ENCODE data around the gene KRTCAP2.
A peak's percentile ranks its signal among the peaks of the same experiment; 100 is the strongest.
"Not testable (repeated sequence)": the region's sequence is repeated elsewhere in the genome, so short reads cannot be mapped to it uniquely, and the experiment has no call there.

KRTCAP2 gene

DNA sequence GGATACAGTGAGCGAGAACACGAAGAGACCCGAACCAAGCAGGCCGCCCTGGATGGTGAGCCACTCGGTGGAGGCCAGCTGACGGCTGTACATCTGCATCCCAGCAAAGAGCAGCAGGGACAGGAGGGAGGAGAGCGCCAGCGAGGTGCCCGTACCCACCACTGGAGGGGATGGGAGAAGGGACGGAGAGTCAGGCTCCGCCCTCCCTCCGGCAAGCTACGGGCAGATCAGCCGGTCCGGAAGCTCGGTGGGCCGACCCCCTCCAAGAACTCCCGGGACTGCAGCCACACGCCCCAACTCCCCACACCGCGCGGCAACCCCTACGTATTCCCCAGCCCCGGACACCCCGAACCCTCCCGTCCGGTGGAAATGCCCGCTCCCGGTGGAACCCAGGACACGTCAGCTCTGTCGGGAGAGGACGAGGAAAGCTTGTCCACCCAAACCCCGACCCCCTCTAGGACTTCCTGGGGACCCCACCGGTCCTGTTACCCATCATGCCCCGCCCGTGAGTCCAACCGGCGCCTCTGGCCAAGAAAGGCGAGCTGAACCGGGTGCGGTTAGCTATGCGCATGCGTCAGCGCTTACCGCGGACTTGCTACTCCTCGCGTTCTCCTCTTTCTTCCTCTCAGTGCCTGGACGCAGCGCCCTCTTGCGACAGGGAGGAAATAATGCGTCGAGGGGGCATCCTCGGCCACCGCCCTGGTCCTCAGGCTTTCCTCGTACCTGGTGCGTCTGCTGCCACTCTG lies at the start of gene KRTCAP2:
KRTCAP2 (minus strand) TSS at position 573 of the 746 bp plus-strand sequence; CDS start at position 493, 80 bp downstream.
- peak; percentile 98 for DNase-seq

- not testable (repeated sequence) for DNase-seq
These were observed 47.3 kb upstream of the KRTCAP2 start for GRCh38 chr1:155220211-155220965.

DNA sequence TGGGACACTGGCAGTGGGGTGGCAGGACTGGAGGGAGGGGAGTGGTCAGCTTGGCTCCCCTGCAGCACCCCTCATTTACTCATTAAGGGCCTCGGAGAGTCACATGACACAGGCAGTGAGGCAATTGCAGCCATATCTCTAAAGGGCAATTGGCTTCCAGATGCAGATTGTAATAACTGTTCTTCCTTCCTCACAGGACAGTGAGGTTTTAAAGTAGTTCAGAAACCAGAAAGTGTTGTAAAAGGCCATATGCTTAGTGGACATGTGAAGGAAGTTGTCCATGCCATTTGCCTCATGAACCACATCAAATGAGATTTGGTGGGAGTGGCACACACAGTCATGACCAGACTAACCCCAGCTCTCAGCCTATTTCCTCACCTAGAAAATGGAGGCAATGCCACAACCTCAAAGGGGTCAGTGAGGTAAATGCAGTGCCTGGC lies 46.5 kb upstream of the KRTCAP2 start:
- DNase-seq, result peak; percentile 34

DNA sequence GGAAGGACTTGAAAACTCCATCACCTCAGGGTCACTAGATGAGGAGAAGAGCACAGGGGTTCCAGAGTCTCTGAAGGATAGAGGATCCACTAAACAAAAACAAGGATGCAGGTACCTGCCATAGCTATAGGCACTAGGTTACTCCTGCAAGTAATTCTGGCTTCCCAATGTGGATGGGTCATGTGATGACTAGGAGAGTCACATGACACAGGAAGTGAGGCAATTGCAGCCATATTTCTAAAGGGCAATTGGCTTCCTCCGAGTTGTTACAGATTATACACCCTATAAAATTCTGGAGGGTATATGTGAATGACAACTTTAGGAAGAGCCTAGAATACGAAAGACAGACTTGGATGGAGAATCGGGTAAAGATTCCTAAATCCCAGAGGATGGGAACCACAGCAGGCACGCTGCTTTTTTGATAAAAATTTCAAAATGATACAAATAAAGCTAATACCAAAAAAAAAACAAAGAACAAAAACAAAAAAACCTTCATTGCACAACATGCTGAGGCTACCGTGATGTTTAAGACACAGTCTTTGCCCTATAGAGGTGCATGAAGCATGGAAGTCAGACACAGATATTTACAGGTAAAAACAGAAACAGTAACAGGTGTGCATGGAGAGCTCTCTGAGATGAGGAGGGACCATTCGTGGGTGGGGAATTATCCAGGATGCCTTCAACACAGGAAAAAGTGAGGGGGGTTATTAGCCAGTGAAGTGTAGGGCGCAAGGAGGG lies 45.9 kb upstream of the KRTCAP2 start:
- peak; percentile 55 for DNase-seq

- not testable (repeated sequence) for DNase-seq
These were observed 41.6 kb upstream of the KRTCAP2 start for GRCh38 chr1:155214702-155215101.

- not testable (repeated sequence) for DNase-seq
These were observed 38.9 kb upstream of the KRTCAP2 start for GRCh38 chr1:155212051-155212440.

DNA sequence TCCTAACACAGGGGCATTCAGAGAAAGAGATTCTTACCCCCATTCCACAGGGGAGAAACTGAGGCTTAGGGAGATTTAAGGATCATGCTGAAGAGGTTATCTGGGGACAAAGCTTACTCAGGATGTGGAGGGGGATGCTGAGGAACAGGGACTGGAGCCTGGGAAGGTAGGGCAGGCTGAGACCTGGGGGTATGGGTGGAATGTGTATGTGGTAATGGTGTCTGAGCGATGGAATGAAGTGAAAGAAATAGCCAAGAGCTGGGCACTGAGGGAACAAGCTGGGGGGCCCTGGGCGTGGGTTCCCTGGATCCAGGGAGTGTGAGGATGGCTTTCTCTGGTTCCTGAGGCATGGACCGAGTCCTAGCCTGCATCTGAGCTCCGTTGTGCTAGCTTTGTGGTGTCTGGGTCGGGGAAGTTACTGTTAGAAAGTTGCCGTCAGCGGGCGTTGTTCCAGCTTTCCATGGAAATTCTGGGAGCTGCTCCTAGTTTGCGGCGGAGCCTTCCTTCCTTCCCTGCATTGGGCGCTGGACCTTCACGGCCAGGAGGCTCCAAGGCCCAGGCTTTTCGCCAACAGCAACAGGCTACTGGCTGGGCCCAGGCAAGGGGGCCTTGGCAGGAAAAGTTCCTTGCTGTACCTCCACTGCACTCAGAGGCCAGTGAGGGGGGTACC lies 38.4 kb upstream of the KRTCAP2 start:
- not testable (repeated sequence) for DNase-seq

DNA sequence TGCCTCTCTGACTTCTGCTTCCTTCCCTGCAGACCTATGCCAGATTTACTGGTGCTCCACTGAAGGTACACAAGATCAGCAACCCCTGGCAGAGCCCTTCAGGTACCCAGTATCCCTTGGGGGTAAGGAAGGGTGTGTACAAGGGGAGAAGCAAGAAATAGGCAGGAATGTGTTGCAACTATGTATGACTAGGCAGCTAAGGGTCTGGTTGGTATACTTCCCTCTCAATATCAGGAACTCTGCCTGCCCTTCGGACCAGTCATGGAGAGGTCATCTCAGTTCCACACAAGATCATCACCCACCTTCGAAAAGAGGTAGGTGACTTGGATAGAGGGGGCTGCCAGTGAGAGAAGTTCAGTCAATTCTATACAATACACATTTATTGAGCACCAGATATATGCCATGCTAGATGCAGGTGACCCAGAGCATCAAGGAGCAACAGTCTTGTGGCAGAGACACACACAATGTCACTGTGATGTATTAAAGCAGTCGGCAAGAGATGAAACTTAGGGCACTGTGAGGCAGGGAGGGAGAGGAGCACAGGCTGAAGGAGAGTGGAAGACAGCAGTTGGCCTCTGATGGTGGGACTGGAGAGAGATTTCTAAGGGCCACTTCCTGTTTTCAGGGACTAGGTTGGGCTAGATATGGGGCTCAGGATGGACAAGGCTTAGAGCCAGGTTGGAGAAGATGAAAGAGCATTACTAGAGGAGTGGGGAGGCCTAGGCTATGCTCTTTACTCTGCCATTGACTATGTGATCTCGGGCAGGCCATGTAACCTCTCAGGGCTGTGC lies 37.4 kb upstream of the KRTCAP2 start:
- DNase-seq, result no peak

DNA sequence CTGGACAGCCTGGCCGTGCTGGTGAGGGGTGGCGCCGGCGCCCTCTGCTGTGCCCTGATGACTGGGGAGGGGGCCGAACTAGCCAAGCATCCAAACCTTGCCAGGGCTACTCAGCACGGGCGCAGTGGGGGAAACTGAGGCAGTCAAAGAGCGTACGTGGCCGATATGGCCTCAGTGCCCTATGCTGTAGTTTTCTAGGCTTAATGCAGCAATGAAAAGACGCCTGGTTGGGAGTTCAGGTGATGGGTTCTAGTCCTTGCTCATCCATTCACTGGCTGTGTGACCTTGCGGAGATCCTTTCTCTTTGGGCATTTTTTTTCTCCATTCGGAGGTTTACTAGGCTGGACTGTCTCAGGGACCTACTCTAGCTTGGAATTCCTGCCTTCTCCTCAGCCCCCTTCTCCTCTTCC lies 36.2 kb upstream of the KRTCAP2 start:
- no peak for DNase-seq

DNA sequence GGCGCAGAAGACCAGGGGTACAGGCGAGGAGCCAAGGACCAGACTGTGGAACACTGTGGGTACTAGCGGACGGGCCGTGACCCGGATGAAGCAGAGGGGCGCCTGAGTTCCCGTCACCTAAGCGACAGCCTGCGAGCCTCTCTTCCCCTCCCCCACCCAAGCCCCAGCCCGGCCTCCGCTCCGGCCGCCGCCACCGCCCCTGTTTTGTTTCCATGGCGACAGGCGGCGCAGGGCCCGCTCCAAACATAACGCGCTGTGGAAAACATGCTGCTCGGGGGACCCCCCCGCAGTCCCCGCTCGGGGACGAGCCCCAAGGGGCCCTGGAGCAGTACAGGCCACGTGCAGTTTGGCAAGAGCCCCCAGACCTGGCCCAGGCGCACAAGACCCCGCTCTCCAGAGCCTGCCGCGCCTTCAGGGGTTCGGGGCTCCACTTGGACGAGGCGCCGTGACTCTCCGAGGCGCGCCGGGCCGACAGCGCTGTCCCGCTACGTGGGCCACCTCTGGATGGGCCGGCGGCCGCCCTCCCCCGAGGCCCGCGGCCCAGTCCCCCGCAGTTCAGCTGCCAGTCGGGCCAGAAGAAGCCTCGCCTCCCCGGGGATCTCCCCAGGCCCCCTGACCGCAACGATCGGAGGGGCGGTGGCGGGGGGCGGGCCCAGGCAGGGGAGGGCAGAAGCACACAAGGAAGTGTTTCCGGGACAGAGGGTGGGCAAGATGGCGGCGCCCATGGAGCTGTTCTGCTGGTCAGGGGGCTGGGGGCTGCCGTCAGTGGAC lies 35.6 kb upstream of the KRTCAP2 start, which contains the start of gene MTX1:
MTX1 (plus strand) TSS at position 155 of the 771 bp plus-strand sequence; CDS start at position 265, 110 bp downstream.
- DNase-seq, result peak; percentile 90

DNA sequence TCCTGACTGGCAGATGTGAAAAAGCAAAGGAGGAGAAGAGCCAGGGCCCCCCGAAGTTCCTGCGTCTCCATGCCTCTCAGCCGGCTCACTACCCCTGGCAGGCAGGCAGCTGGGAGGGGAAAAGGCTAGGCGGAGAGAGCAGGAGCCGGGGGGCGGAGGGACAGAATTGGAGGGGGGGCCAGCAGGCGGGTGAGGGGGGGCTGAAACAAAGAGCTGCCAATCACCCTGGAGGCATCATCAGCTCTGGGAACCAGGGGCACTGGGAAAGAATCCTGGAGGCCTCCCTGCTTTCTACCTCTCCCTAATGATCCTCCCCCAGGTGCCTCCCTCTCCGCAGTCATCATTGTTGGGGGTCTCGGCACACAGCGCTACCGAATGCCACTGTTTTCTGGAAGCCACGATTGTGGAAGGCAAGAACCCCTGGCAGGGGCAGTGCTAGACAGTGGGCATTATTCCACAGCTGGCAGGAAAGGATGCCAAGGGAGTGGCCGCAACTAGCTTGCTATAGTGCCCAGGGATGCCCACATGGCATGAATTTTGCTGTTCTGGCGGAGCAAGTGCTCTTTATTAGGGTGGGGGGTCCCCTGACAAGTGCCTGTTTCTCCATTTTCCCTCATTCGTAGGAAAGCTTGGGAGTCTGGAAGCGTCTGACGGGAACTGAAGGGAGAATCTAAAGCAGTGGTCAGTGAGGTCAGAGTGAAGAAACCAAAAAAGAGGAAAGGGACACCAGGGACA lies 34.9 kb upstream of the KRTCAP2 start, which contains the start of gene THBS3:
THBS3 (minus strand) TSS at position 92 of the 735 bp plus-strand sequence; CDS start at position 71, 21 bp downstream.
- no peak for DNase-seq

- peak; percentile 91 for DNase-seq
These were observed 34.0 kb upstream of the KRTCAP2 start for GRCh38 chr1:155206891-155207805.

- DNase-seq, result no peak
These were observed 33.0 kb upstream of the KRTCAP2 start for GRCh38 chr1:155205969-155206593.

- no peak for DNase-seq
These were observed 31.9 kb upstream of the KRTCAP2 start for GRCh38 chr1:155205035-155205434.

DNA sequence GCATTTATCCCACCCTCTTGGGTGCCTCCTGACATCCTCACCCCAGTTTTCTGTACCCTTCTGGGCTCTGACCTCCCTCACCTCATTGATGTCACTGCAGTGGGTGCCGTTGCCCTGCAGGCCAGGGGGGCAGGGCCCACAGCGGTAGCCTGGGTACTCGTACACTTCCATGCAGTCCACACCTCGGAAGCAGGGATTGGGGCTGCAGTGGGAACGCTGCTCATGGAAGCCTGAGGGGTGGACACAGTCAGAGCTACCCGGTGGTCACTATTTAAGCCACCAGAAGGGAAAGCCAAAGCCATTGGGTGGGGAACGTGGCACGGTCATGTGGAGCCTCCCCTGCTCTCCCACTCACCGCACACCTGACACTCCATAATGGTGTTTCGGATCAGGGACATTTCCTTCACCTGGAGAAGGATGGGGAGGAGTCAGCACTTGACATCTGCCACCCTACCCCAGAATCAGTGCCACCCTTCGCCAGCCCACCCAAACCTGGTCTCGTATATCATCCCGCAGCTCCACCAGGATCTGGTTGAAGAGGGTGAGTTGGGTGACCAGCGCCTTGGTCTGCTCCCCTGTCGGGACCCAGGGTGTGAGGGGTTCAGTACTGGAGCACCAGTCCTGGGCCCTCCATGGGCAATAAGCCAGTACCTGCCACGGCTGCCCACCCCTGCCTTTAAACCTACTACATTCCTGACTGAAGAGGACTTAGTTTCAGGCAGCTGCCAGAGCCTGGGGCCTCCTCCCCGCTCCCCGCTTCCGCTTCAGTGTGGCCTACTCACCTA lies 29.8 kb upstream of the KRTCAP2 start:
- no peak for DNase-seq

DNA sequence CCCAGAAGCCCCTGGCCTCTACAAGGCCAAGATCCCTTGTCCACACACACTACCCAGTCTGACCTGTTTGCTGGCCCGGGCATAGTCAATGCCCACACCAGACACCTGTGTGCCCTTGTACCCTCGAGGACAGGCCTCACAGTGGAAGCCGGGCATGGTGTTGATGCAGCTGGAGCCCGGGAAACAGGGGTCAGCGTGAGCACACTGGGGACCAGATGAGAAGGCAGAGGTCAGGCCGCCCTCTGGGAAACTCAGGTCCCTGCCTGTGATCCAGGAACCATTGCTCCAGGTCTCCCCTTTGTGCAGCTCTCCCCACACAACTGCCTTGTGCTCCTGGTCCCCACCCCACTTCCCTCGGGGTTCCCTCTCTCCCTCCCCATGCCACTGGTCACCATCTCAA lies 29.1 kb upstream of the KRTCAP2 start:
- no peak for DNase-seq

- DNase-seq, result no peak
These were observed 27.8 kb upstream of the KRTCAP2 start for GRCh38 chr1:155200920-155201319.

DNA sequence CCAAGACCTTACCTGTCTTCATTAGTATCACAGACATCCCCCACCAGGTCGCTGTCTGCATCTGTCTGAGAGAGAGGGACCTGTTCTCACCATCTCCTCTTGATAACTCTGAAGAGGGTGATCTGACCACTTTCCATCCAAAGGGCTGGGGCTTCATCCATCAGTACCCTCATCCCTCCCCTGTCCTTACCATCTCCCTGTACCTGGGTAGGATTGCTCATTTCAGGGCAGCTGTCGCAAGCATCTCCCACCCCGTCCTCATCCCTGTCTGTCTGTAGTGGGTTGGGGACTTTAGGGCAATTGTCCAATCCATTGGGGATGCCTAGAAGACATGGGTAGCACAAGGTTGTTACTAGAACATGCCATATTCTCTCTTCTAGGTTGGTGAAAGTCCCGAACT lies 26.7 kb upstream of the KRTCAP2 start:
- DNase-seq, result no peak

All from activated CD4-positive, alpha-beta T cell treated with anti-CD3 and anti-CD28 coated beads, Interleukin-10, Interleukin-2, amounts not matched to agents 100 ng/mL and 50 ng/mL, durations not matched to agents 16 hours and 8 hours (primary cell).